ENCODE measurements around the gene IFT88.

IFT88 gene

DNA sequence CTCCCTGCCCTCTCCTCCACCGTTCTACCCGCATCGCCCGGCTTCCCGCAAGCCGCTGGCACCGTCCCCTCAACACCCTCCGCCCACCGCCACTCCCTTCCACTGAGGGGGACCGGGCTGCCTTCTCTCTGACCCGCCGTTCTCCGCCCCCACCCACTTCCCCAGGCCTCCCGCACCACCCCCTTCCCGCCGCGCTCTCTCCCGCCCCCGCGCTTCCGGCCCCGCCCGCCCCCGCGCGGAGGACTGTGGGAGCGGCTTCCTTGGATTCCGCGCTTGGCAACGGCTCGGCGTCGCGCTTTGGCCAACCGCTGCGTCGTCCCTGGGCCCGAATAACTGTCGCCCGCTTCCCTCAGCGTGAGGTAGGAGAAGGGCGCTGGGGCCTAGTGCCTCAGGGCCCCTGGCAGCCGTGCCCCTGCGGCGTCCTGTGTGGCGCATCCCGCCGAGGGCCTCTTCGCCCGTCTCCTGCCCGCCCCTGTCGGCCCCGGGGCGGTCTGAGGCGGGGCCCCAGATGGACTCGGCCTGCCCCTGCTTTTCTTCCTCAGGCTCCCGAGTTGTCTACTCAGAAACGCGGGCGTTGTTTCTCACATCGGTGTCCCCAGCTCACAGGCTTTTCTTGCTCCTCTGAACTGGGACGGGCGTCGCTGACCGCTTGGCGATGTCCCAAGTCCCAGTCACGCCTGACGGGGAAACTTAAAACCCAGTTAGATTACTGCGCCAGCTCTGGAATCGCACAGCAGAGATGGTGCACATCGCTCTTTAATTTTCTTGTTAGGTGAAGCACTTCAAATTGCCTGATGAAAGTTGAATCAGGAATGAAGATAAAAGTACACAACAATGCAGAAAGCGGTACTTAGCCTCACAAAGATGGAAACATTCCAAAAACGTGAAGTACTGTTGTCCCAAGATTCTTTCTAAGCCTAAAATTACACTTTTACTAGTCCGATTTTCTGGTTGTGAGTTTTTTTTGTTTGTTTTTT is at the start of gene IFT88:
TSS of gene IFT88 (plus strand) at position 260 of the 977 bp plus-strand sequence. CDS start 7,229 bp downstream, outside the sequence.
- Histone ChIP-seq H3K4me3 (ENCODE audit: low read length) (peak within 1 kb of the TSS; percentile 75), H3K9ac (ENCODE audit: low read length) (peak within 1 kb of the TSS; percentile 83), H3K36me3 (ENCODE audit: control insufficient read depth, insufficient read depth, low read length) (no peaks in the 10 kb centered on the region)

GRCh38 chr13:20518660-20519100 is 48.3 kb upstream of the IFT88 start:
- no peak overlapping the region for H3K27ac ChIP-seq (ENCODE audit: low read depth, low read length)
- H3K4me3 ChIP-seq (ENCODE audit: low read length) = no peak overlapping the region
- H3K4me1 ChIP-seq (ENCODE audit: control insufficient read depth, insufficient read depth, low read length) = no peaks in the 10 kb centered on the region
- H3K36me3 ChIP-seq (ENCODE audit: control insufficient read depth, insufficient read depth, low read length) = no peaks in the 10 kb centered on the region
- no peak overlapping the region for H3K9ac ChIP-seq (ENCODE audit: low read length)
- no peaks in the 10 kb centered on the region for H3K27me3 ChIP-seq (ENCODE audit: control insufficient read depth, insufficient read depth, low read length)

More for the DNA sequence above, at the start of gene IFT88:
- Histone ChIP-seq H3K27ac (ENCODE audit: low read depth, low read length) (peak within 1 kb of the TSS; percentile 93), H3K27me3 (ENCODE audit: control insufficient read depth, insufficient read depth, low read length) (no peaks in the 10 kb centered on the region), H3K4me1 (ENCODE audit: control insufficient read depth, insufficient read depth, low read length) (no peaks in the 10 kb centered on the region)

DNA sequence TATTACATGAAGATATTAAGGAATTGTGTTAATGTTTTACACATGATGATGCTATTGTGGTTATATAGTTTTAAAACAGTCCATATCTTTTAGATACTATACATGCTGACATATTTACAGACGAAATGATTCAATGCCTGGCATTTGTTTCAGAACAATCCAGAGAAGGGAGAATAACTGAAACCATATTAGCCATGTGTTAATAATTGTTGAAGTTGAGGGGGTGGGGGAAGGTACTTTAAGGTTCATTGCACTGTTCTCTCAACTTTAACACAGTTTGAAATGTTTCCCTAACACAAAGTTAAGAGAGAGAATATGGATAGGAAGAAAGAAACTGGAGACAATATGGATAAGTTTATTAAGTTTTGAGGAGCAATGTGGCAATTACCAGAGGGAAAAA is 47.1 kb upstream of the IFT88 start:
- no peaks in the 10 kb centered on the region for H3K4me1 ChIP-seq (ENCODE audit: control insufficient read depth, insufficient read depth, low read length)
- no peaks in the 10 kb centered on the region for H3K27me3 ChIP-seq (ENCODE audit: control insufficient read depth, insufficient read depth, low read length)
- H3K4me3 ChIP-seq (ENCODE audit: low read length) = no peak overlapping the region
- no peaks in the 10 kb centered on the region for H3K36me3 ChIP-seq (ENCODE audit: control insufficient read depth, insufficient read depth, low read length)
- H3K9ac ChIP-seq (ENCODE audit: low read length) = no peak overlapping the region
- H3K27ac ChIP-seq (ENCODE audit: low read depth, low read length) = no peak overlapping the region

GRCh38 chr13:20521364-20522115 is 45.4 kb upstream of the IFT88 start:
- H3K27ac ChIP-seq (ENCODE audit: low read depth, low read length) = no peak overlapping the region
- no peak overlapping the region for H3K9ac ChIP-seq (ENCODE audit: low read length)

DNA sequence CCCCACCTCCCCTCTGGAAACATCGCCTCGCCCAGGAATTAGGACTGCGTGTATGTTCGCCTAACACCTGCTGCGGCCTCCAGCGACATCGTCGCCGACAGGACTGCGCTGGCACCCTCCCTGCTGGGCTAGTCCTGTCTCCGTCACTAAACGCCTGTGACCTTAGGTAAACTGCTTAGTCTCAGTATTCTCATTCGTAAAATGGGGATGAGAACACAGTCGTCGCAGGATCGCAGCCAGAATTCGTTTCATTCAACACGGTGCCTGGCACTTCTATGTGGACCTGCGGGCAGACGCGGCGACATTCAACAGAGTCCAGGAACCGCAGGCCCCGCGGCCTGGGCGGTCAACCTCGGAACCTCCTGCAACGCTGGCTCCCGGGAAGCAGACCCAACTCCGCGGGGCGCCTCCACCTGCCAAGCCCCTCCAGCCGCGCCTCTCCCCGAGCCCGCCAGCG is 41.8 kb upstream of the IFT88 start:
- peaks cover 2% of the 10 kb centered on the region for H3K4me1 ChIP-seq (ENCODE audit: control insufficient read depth, insufficient read depth, low read length)
- no peaks in the 10 kb centered on the region for H3K27me3 ChIP-seq (ENCODE audit: control insufficient read depth, insufficient read depth, low read length)
- peak overlapping the region; percentile 86 for H3K4me3 ChIP-seq (ENCODE audit: low read length)
- H3K27ac ChIP-seq (ENCODE audit: low read depth, low read length) = peak overlapping the region; percentile 58
- no peaks in the 10 kb centered on the region for H3K36me3 ChIP-seq (ENCODE audit: control insufficient read depth, insufficient read depth, low read length)
- peak overlapping the region; percentile 29 for H3K9ac ChIP-seq (ENCODE audit: low read length)

More at GRCh38 chr13:20521364-20522115, 45.4 kb upstream of the IFT88 start:
- Histone ChIP-seq H3K27me3 (ENCODE audit: control insufficient read depth, insufficient read depth, low read length) (no peaks in the 10 kb centered on the region), H3K4me1 (ENCODE audit: control insufficient read depth, insufficient read depth, low read length) (peaks cover 2% of the 10 kb centered on the region), H3K36me3 (ENCODE audit: control insufficient read depth, insufficient read depth, low read length) (no peaks in the 10 kb centered on the region), H3K4me3 (ENCODE audit: low read length) (no peak overlapping the region)

DNA sequence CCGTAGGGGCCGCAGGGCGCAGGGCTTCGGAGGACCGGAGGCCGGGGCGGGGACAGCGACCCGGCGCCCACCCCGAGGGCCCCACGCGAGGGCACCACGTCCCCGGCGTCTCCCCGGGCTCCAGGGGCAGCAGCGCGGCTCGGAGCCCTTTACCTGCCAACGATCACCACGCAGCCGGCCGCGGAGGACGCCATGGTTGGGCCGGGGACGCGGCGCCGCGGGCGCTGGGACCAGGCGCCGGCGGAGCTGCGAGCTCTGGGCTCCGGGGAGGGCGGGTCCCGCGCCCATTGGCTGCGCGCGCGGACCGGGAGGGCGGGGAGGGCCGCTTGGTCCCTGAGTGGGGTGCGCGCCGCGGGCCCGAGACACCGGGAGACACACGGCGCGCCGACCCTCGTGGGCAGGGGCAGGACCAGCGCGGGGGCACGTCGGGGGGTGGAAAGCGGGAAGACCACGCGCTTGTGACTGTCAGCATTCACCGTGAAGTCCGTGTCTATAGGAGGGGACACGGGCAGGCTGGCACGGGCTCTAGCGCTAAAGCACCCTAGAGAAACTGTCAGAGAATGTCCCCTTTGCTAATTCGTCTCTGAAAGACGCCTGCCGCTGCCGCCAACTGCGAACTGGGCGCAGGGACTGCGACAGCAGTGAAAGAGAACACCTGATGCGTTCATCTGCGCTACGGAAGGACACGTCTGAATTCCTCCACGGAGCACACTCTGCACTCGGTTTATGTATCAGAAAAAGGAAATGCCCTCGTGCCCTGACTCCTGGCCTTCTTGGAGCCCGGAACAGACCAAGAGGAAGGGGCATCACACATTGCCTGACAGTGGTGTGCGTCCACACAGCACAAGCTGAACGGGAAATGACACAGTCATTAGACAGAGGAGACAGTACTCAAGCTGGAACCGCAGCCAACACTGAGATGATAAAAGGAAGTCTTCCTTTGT is 41.1 kb upstream of the IFT88 start, which contains the start of gene CRYL1:
TSS of gene CRYL1 (minus strand) at position 257 of the 944 bp plus-strand sequence. CDS start at position 194, 63 bp downstream.
- H3K27me3 ChIP-seq (ENCODE audit: control insufficient read depth, insufficient read depth, low read length) = no peaks in the 10 kb centered on the region
- H3K4me3 ChIP-seq (ENCODE audit: low read length) = peak within 1 kb of the TSS; percentile 86
- peak within 1 kb of the TSS; percentile 70 for H3K9ac ChIP-seq (ENCODE audit: low read length)
- no peaks in the 10 kb centered on the region for H3K36me3 ChIP-seq (ENCODE audit: control insufficient read depth, insufficient read depth, low read length)
- peaks cover 2% of the 10 kb centered on the region for H3K4me1 ChIP-seq (ENCODE audit: control insufficient read depth, insufficient read depth, low read length)
- peak within 1 kb of the TSS; percentile 58 for H3K27ac ChIP-seq (ENCODE audit: low read depth, low read length)

GRCh38 chr13:20526664-20527063 is 40.3 kb upstream of the IFT88 start:
- Histone ChIP-seq H3K9ac (ENCODE audit: low read length) (no peak overlapping the region), H3K27ac (ENCODE audit: low read depth, low read length) (no peak overlapping the region), H3K27me3 (ENCODE audit: control insufficient read depth, insufficient read depth, low read length) (no peaks in the 10 kb centered on the region), H3K4me3 (ENCODE audit: low read length) (peak overlapping the region; percentile 86), H3K4me1 (ENCODE audit: control insufficient read depth, insufficient read depth, low read length) (peaks cover 2% of the 10 kb centered on the region), H3K36me3 (ENCODE audit: control insufficient read depth, insufficient read depth, low read length) (no peaks in the 10 kb centered on the region)

- no peaks in the 10 kb centered on the region for H3K36me3 ChIP-seq (ENCODE audit: control insufficient read depth, insufficient read depth, low read length)
- H3K9ac ChIP-seq (ENCODE audit: low read length) = no peak overlapping the region
- no peak overlapping the region for H3K27ac ChIP-seq (ENCODE audit: low read depth, low read length)
- H3K4me3 ChIP-seq (ENCODE audit: low read length) = no peak overlapping the region
- H3K4me1 ChIP-seq (ENCODE audit: control insufficient read depth, insufficient read depth, low read length) = peaks cover 2% of the 10 kb centered on the region
- no peaks in the 10 kb centered on the region for H3K27me3 ChIP-seq (ENCODE audit: control insufficient read depth, insufficient read depth, low read length)
Measured at GRCh38 chr13:20528452-20528851, 38.5 kb upstream of the IFT88 start.

GRCh38 chr13:20534038-20534608 is 32.8 kb upstream of the IFT88 start:
- H3K4me3 ChIP-seq (ENCODE audit: low read length) = no peak overlapping the region
- H3K9ac ChIP-seq (ENCODE audit: low read length) = no peak overlapping the region
- no peaks in the 10 kb centered on the region for H3K4me1 ChIP-seq (ENCODE audit: control insufficient read depth, insufficient read depth, low read length)
- no peaks in the 10 kb centered on the region for H3K36me3 ChIP-seq (ENCODE audit: control insufficient read depth, insufficient read depth, low read length)
- H3K27ac ChIP-seq (ENCODE audit: low read depth, low read length) = no peak overlapping the region
- no peaks in the 10 kb centered on the region for H3K27me3 ChIP-seq (ENCODE audit: control insufficient read depth, insufficient read depth, low read length)

DNA sequence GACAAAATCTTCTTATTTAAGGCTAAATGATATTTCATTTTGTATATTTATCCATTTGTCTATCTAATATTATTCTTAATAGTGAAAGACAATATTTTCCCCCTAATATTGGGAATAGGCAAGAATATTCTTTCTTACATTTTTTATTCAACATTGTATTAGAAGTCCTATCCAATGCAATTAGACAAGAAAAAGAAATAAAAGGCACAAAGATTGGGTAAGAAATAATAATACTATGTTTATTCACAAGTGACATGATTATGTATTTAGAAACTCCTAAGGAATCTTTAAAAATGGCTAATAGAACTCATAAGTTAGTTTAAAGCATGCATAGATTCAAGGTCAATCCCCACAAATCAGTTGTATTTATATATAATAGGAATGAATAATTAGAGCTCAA is 30.0 kb upstream of the IFT88 start:
- H3K27me3 ChIP-seq (ENCODE audit: control insufficient read depth, insufficient read depth, low read length) = no peaks in the 10 kb centered on the region
- no peak overlapping the region for H3K4me3 ChIP-seq (ENCODE audit: low read length)
- H3K9ac ChIP-seq (ENCODE audit: low read length) = no peak overlapping the region
- no peaks in the 10 kb centered on the region for H3K36me3 ChIP-seq (ENCODE audit: control insufficient read depth, insufficient read depth, low read length)
- no peaks in the 10 kb centered on the region for H3K4me1 ChIP-seq (ENCODE audit: control insufficient read depth, insufficient read depth, low read length)
- no peak overlapping the region for H3K27ac ChIP-seq (ENCODE audit: low read depth, low read length)

DNA sequence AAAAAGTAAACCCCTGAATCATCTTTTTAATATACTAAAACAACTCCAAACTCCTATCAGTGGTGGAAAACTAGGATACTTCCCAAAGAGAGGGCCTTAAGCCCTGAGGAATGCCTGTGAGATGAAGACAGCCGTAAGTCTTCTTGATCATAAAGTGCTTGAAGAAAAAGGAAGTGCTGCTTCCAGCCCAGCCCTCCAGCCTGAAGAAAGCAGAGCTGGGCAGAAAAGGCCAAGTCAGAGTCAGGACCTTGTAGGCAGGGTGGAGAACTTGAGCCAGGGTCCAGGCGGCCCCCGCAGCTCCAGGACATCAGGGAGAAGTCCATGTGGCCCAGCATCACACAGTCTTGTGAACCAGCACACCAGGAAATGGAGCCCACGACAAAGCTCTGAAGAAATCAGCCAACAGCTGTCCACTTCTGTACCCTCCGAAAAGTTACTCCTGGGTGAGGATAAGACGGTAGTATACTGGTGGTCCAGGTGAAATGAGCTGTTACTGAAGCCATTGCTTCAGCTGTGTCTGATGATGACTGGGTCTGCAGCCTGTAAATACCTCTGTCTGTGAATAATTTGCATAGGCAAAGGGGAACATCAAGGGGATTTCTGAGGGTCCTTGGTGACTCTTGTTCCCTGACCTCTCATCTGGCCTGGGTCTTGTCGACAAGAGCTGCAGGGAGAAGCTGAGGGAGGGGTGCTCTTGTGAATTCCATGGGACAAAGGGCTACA is 22.6 kb upstream of the IFT88 start:
- no peaks in the 10 kb centered on the region for H3K4me1 ChIP-seq (ENCODE audit: control insufficient read depth, insufficient read depth, low read length)
- H3K4me3 ChIP-seq (ENCODE audit: low read length) = no peak overlapping the region
- no peak overlapping the region for H3K27ac ChIP-seq (ENCODE audit: low read depth, low read length)
- H3K36me3 ChIP-seq (ENCODE audit: control insufficient read depth, insufficient read depth, low read length) = no peaks in the 10 kb centered on the region
- no peak overlapping the region for H3K9ac ChIP-seq (ENCODE audit: low read length)
- no peaks in the 10 kb centered on the region for H3K27me3 ChIP-seq (ENCODE audit: control insufficient read depth, insufficient read depth, low read length)

Measured in rectal smooth muscle tissue (tissue), 1 donor.